Thyroid gland (tissue), 4 donors: ENCODE data around the gene MOCS2. TPM values are rescaled to one million over a fixed set of nuclear protein-coding genes. Genes with fewer than 3 reads are reported as not detected.

Experiments
- DNase-seq, 2 donors: peaks; one replicate each; pipeline ENCODE4 v3.0.0-alpha.2; 2019
- H3K27ac ChIP-seq, 3 donors: fragments of 200-600 bp; sonication (generic); 1 replicate in 2 of 3; 2 replicates in 1 of 3; pipeline ENCODE4 v1.5.1; 2016 to 2019; ENCODE audit warnings: mild to moderate bottlenecking in 1 of 3, moderate library complexity in 1 of 3
- H3K27me3 ChIP-seq: fragments of 200-600 bp; sonication (generic); one replicate; pipeline ENCODE4 v1.5.1; 2019
- H3K36me3 ChIP-seq, 2 donors: fragments of 200-600 bp; sonication (generic); one replicate each; pipeline ENCODE4 v1.5.1; 2016 to 2019
- H3K4me1 ChIP-seq, 2 donors: fragments of 200-600 bp; sonication (generic); one replicate each; pipeline ENCODE4 v1.5.1; 2017 to 2019
- H3K4me3 ChIP-seq, 3 donors: fragments of 200-600 bp; sonication (generic); replicated peaks in 1 of 3; 1 replicate in 2 of 3; 2 replicates in 1 of 3; pipeline ENCODE4 v1.5.1; 2016; ENCODE audit warnings: mild to moderate bottlenecking in 1 of 3
- H3K9me3 ChIP-seq: fragments of 200-600 bp; sonication (generic); one replicate; pipeline ENCODE4 v1.5.1; 2017
- CTCF ChIP-seq, 6 experiments: fragments of 200-600 bp in 3 of 6; fragments of 450-650 bp in 3 of 6; sonication (generic) in 3 of 6; IDR thresholded peaks; one replicate each; pipeline ENCODE4 v1.5.1; 2016 to 2019; ENCODE audit warnings: antibody characterized with exemption in 6 of 6, mild to moderate bottlenecking in 2 of 6, inconsistent platforms in 1 of 6, moderate library complexity in 1 of 6
- POLR2A ChIP-seq, 2 donors: fragments of 450-650 bp; IDR thresholded peaks; one replicate each; pipeline ENCODE4 v1.6.1; 2017; ENCODE audit warnings: antibody characterized with exemption in 2 of 2, mild to moderate bottlenecking in 2 of 2, moderate library complexity in 1 of 2
- WGBS, 2 donors: methylation state at CpG; one replicate each; pipeline ENCODE4 v1.1.5; 2017; 5-methylcytosine and 5-hydroxymethylcytosine counted together
- intact Hi-C: fragments of 100-400 bp; cut with DNase I; formaldehyde crosslinking; loops from one replicate; pipeline ENCODE4 v1.15.1; 2023
- total RNA-seq, 4 donors: library from RNA; depleted of rRNA; stranded (reverse); fragments of >200 nt; gene quantifications; one replicate each; pipeline ENCODE4 v1.2.3, GENCODE V29; 2016

Gene MOCS2
- total RNA-seq, 4 donors from 2014 or later = 48.5 to 76.3 (median 62.9) TPM

- intact Hi-C loops = no loop called here
- WGBS, 2 donors = 91 to 92% methylated on average over 5 of the region's 5 CpGs
- no peak overlapping the region for H3K27ac ChIP-seq
- no peak for DNase-seq
- H3K4me1 ChIP-seq = no peaks in the 10 kb centered on the region
- H3K36me3 ChIP-seq = no peaks in the 10 kb centered on the region
- TF ChIP-seq POLR2A (IDR thresholded peaks at IDR 0.05) = no peak
- no peak for TF ChIP-seq CTCF (IDR thresholded peaks at IDR 0.05)
- no peak overlapping the region for H3K4me3 ChIP-seq
- no peaks in the 10 kb centered on the region for H3K27me3 ChIP-seq
- H3K9me3 ChIP-seq = no peaks in the 10 kb centered on the region
Measured at GRCh38 chr5:53090229-53090628, 19.3 kb downstream of the MOCS2 start.

GRCh38 chr5:53089481-53089991 lies 20.0 kb downstream of the MOCS2 start:
- Histone ChIP-seq H3K27me3 (no peaks in the 10 kb centered on the region), H3K9me3 (no peaks in the 10 kb centered on the region), H3K4me1 (no peaks in the 10 kb centered on the region), H3K4me3 (no peak overlapping the region), H3K27ac (no peak overlapping the region), H3K36me3 (no peaks in the 10 kb centered on the region)
- intact Hi-C loops = no loop called here
- DNase-seq = no peak
- TF ChIP-seq POLR2A (IDR thresholded peaks at IDR 0.05) (no peak), CTCF (IDR thresholded peaks at IDR 0.05) (no peak)
- 84 to 93% methylated on average over 4 of the region's 4 CpGs for WGBS, 2 donors

- TF ChIP-seq CTCF (IDR thresholded peaks at IDR 0.05) (no peak), POLR2A (IDR thresholded peaks at IDR 0.05) (no peak)
- DNase-seq = no peak
- WGBS, 2 donors = 46 to 95% methylated on average over 1 of the region's 1 CpG
- Histone ChIP-seq H3K27ac (no peak overlapping the region), H3K9me3 (no peaks in the 10 kb centered on the region), H3K27me3 (no peaks in the 10 kb centered on the region), H3K36me3 (no peaks in the 10 kb centered on the region), H3K4me1 (no peaks in the 10 kb centered on the region), H3K4me3 (no peak overlapping the region)
- intact Hi-C loops = no loop called here
Measured at GRCh38 chr5:53087621-53088121, 21.9 kb downstream of the MOCS2 start.

DNA sequence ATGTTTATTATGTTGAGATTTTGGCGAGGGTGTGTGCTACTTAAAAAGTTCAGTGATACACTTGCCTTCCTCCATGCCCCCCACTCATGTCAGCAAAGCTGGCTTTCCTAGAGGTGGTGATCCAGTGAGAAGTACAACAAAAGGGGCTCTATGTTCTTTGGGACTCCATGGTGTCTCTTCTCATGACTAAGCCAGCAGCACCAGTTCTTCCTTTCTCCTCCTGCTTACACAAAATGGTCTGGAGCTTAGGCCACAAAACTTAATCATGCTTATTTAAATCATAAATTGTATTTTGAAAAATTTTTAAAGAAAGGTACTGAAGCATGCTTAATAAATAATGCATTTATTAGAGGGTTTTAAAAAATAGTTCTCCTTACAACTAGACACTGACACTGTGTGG lies 22.4 kb downstream of the MOCS2 start:
- TF ChIP-seq POLR2A (IDR thresholded peaks at IDR 0.05) (no peak), CTCF (IDR thresholded peaks at IDR 0.05) (no peak)
- 88 to 95% methylated on average over 1 of the region's 1 CpG for WGBS, 2 donors
- Histone ChIP-seq H3K9me3 (no peaks in the 10 kb centered on the region), H3K36me3 (no peaks in the 10 kb centered on the region), H3K4me1 (no peaks in the 10 kb centered on the region), H3K4me3 (no peak overlapping the region), H3K27me3 (no peaks in the 10 kb centered on the region), H3K27ac (no peak overlapping the region)
- DNase-seq = no peak
- intact Hi-C loops = no loop called here

DNA sequence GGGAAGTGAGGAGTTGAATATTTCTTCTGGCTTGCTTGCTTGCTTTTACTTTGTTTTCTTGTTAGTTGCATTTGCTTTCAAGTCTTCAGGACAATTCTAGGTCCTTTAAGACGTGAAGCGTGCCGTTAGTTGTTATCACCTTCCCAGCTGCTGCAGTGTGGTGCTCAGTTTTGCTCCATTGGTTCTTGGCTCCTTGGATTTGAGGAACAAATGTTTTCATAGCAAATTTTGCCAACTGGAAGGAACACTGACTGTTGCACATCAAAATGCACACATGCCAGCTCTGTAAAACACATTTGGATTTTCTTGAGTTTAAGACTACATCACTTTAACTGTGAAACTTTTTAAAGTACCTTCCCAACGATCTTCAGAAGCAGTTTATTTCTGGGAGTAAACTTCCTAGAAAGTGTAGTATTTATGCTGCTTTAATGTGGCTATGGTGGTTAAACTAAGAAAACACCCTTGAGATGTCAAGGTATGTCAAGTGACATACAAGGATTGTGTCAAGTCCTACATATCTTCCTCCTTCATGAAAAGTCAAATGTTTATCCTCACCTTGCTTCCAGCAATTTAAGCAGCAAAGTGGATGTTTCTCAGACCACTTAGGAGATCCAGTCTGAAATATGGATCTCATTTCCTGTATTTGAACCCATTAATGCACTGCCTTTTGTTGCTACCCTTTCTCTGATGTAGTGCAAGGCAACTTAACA lies 24.9 kb downstream of the MOCS2 start:
- TF ChIP-seq POLR2A (IDR thresholded peaks at IDR 0.05) (no peak), CTCF (IDR thresholded peaks at IDR 0.05) (no peak)
- peak in 1 of 2 donors; percentile 15 for DNase-seq
- Histone ChIP-seq H3K36me3 (no peaks in the 10 kb centered on the region), H3K4me3 (no peak overlapping the region), H3K27ac (no peak overlapping the region), H3K9me3 (no peaks in the 10 kb centered on the region), H3K27me3 (no peaks in the 10 kb centered on the region), H3K4me1 (no peaks in the 10 kb centered on the region)
- WGBS, 2 donors = 25 to 35% methylated on average over 4 of the region's 4 CpGs
- intact Hi-C loops = no loop called here
